Raji (cell line): ENCODE measurements around the gene ZDHHC3.

Source experiments
- POLR2A ChIP-seq: IDR thresholded peaks from 2 replicates; pipeline ENCODE4 v1.6.1; 2011; ENCODE audit warnings: low read depth, low read length, control low read depth; ENCODE audit not compliant: insufficient read depth

ZDHHC3 gene

GRCh38 chr3:44960387-44961026 is 15.5 kb downstream of the ZDHHC3 start:
- no peak for TF ChIP-seq POLR2A

- TF ChIP-seq POLR2A, result no peak
Observed at GRCh38 chr3:44958386-44958785, 17.6 kb downstream of the ZDHHC3 start.

DNA sequence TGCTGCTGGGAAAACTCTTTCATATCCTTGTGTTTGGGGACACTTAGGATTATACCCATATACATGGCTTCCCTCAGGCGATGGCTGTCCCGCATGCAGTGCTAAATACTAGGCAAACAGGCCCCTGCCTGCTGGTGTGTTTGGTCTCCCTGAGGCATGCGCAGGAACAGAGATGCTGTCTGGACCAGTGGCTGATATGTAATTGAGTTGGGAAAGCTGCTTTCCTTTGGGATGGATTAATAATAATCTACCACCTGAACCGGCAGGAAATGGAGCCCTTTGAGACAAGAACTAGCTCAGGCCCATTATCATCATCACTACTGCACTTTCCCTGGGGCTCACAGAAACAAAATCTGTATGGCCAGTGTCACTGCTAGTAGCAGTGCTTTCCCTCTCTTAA is 18.0 kb downstream of the ZDHHC3 start:
- no peak for TF ChIP-seq POLR2A

- no peak for TF ChIP-seq POLR2A
Observed at GRCh38 chr3:44955917-44956316, 20.1 kb downstream of the ZDHHC3 start.

- no peak for TF ChIP-seq POLR2A
Observed at GRCh38 chr3:44954962-44955361, 21.0 kb downstream of the ZDHHC3 start.

GRCh38 chr3:44954304-44954703 is 21.7 kb downstream of the ZDHHC3 start:
- no peak for TF ChIP-seq POLR2A

DNA sequence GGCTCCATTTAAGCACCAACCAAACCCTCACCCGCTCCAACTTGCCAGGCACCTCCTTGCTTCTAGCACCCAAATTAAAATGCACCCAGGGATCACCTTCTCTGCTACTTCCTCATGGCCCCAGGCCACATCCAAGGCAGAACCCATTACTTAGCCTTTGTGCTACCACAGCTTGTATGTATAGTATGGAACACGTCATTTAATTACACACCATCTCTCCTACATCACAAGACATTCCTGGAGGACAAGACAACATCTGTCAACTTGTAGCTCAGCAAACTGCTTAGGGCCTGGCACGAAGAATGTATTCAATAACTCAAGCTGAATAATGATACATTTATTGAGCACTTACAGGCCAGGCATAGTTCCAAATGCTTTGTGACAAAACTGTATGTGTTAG is 23.3 kb downstream of the ZDHHC3 start:
- TF ChIP-seq POLR2A, result no peak

DNA sequence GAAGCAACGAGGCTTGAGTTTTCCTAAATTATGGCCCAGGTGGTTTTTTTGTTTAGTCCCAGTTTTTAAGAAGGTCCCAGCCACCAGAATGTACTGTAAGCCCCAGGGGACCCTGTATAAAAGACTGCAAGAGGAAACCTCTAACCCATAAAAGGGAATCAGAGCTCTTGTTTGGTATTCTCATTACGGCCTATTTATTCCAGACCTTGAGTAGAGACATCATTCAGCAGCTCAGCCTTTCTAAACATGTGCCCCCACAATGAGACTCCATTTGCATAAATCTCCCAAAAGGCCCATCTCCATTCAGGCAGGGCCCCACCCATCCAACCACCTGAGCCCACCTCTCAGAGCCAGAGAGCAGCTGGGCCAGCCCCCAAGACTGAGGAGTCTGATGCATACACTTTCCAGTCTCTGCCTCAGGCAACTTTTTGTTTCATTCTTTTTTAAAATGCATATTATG is 25.7 kb downstream of the ZDHHC3 start:
- no peak for TF ChIP-seq POLR2A

- TF ChIP-seq POLR2A, result no peak
Observed at GRCh38 chr3:44948239-44948638, 27.7 kb downstream of the ZDHHC3 start.

- no peak for TF ChIP-seq POLR2A
Observed at GRCh38 chr3:44942202-44942921, 33.6 kb downstream of the ZDHHC3 start.

- TF ChIP-seq POLR2A, result no peak
Observed at GRCh38 chr3:44939581-44940036, 36.4 kb downstream of the ZDHHC3 start.

DNA sequence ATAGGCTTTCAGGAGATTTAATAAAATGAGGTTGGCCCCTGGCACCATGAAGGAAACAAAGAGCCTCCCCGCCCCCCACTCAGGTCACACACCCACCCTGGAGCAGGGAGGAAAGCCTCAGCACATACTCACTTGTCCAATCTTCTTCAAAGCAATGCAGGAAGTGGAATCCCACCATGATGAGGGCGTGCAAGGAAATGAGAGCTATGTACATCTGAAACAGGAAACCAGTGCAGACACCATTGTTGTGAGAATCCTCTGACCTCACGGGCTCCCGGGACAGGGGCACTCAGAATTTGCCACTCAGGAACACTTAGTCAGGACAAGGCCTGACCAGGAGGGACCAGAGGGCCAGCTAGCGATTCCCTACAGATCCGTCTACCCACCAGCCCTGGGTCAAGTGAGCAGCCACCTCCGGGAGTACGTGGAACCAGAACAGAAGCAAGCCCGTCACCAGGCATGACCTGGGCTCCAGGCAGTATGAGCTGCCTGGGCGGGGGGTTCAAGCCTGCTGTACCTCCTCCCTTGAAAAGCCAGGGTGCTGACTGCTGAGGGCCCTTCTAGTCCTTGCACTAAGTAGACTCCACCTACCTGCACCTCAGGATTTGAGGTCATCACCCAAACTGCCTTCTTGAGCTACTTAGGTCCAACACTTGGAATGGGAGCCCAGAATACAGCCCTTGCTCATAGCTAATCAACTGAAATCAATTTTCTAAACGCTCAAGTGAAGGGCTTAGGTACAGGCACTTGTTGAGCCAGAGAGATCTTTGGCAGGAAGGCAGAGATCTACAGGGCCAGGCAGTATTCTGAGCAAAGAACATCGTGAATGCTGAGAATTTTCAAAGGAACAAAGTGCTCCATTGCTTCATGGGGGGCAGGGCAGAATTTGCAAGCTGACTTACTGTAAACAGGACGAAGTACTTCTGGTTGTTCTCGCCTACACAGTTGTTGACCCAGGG is 42.7 kb downstream of the ZDHHC3 start:
- no peak for TF ChIP-seq POLR2A

GRCh38 chr3:44932271-44932670 is 43.7 kb downstream of the ZDHHC3 start:
- TF ChIP-seq POLR2A, result no peak

- no peak for TF ChIP-seq POLR2A
Observed at GRCh38 chr3:44931791-44932190, 44.2 kb downstream of the ZDHHC3 start.

- TF ChIP-seq POLR2A, result no peak
Observed at GRCh38 chr3:44930911-44931310, 45.1 kb downstream of the ZDHHC3 start.
